ENCODE measurements around the gene SP4.
A peak's percentile ranks its signal among the peaks of the same experiment; 100 is the strongest.

- TF ChIP-seq, protein P1, sequence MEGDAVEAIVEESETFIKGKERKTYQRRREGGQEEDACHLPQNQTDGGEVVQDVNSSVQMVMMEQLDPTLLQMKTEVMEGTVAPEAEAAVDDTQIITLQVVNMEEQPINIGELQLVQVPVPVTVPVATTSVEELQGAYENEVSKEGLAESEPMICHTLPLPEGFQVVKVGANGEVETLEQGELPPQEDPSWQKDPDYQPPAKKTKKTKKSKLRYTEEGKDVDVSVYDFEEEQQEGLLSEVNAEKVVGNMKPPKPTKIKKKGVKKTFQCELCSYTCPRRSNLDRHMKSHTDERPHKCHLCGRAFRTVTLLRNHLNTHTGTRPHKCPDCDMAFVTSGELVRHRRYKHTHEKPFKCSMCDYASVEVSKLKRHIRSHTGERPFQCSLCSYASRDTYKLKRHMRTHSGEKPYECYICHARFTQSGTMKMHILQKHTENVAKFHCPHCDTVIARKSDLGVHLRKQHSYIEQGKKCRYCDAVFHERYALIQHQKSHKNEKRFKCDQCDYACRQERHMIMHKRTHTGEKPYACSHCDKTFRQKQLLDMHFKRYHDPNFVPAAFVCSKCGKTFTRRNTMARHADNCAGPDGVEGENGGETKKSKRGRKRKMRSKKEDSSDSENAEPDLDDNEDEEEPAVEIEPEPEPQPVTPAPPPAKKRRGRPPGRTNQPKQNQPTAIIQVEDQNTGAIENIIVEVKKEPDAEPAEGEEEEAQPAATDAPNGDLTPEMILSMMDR (IDR thresholded peaks at IDR 0.05) = peak in 3 of 4 experiments; percentile 20 to 71 (median 60)
- peak; percentile 95 for TF ChIP-seq POLR2AphosphoS5 (IDR thresholded peaks at IDR 0.05)
Measured at GRCh38 chr7:21427182-21427870, 557 bp upstream of the SP4 start.

All from prostate gland (tissue), 2 donors.